NCI-H2196 (cell line): Measurements from ENCODE around the gene TRAPPC3.

Experiments used
- DNase-seq: peaks from one replicate; lab custom pipeline; 2025; ENCODE audit not compliant: unreplicated experiment; lab: John Stamatoyannopoulos, UW

Gene TRAPPC3

GRCh38 chr1:36100376-36100775 lies 48.9 kb downstream of the TRAPPC3 start:
- no peak for DNase-seq

GRCh38 chr1:36099681-36100341 lies 49.5 kb downstream of the TRAPPC3 start:
- DNase-seq, result peak; percentile 85

GRCh38 chr1:36098650-36099365 lies 50.5 kb downstream of the TRAPPC3 start:
- DNase-seq, result no peak

- no peak for DNase-seq
Observed at GRCh38 chr1:36097693-36098585, 51.3 kb downstream of the TRAPPC3 start.

- no peak for DNase-seq
Observed at GRCh38 chr1:36096500-36097432, 52.5 kb downstream of the TRAPPC3 start.

- DNase-seq, result no peak
Observed at GRCh38 chr1:36095760-36096405, 53.4 kb downstream of the TRAPPC3 start.

- DNase-seq, result no peak
Observed at GRCh38 chr1:36094621-36095061, 54.6 kb downstream of the TRAPPC3 start.

- DNase-seq, result no peak
Observed at GRCh38 chr1:36093929-36094328, 55.4 kb downstream of the TRAPPC3 start.

GRCh38 chr1:36093226-36093625 lies 56.1 kb downstream of the TRAPPC3 start:
- DNase-seq, result no peak

- DNase-seq, result no peak
Observed at GRCh38 chr1:36092798-36093185, 56.5 kb downstream of the TRAPPC3 start.

GRCh38 chr1:36092166-36092797 lies 57.0 kb downstream of the TRAPPC3 start:
- DNase-seq, result no peak

GRCh38 chr1:36091698-36092097 lies 57.6 kb downstream of the TRAPPC3 start:
- DNase-seq, result no peak

GRCh38 chr1:36091141-36091540 lies 58.1 kb downstream of the TRAPPC3 start:
- DNase-seq, result no peak

- DNase-seq, result no peak
Observed at GRCh38 chr1:36089393-36090121, 59.7 kb downstream of the TRAPPC3 start.

GRCh38 chr1:36088577-36089392 lies 60.5 kb downstream of the TRAPPC3 start, which contains the start of gene ADPRS:
Gene ADPRS, plus strand, starts transcription at chr1:36088892. Its CDS starts 13 bp downstream, at chr1:36088905.
- peak; percentile 88 for DNase-seq

- DNase-seq, result no peak
Observed at GRCh38 chr1:36088265-36088576, 61.1 kb downstream of the TRAPPC3 start.

- DNase-seq, result no peak
Observed at GRCh38 chr1:36087233-36088123, 61.8 kb downstream of the TRAPPC3 start.
